Activated T-cell treated with anti-CD3 and anti-CD28 coated beads for 24 hours (primary cell): ENCODE measurements around the gene FKBP15.
"Not testable (repeated sequence)": the region's sequence is repeated elsewhere in the genome, so short reads cannot be mapped to it uniquely, and the experiment has no call there.

Source experiments
- DNase-seq: peaks from one replicate; pipeline ENCODE4 v3.0.0-alpha.2; 2020; ENCODE audit warnings: low read depth

The FKBP15 gene

GRCh38 chr9:113221003-113221799 lies at the start of gene FKBP15, which contains the start of gene SLC31A1:
TSS of gene FKBP15 (minus strand) at chr9:113221277. CDS start at chr9:113221243, 34 bp downstream.
TSS of gene SLC31A1 (plus strand) at chr9:113221544. CDS start at chr9:113256149, 34,605 bp downstream.
- peak; percentile 96 for DNase-seq

- DNase-seq, result no peak
Observed at GRCh38 chr9:113269871-113270270, 48.8 kb upstream of the FKBP15 start.

GRCh38 chr9:113269355-113269754 lies 48.3 kb upstream of the FKBP15 start:
- DNase-seq, result no peak

GRCh38 chr9:113267911-113268566 lies 47.0 kb upstream of the FKBP15 start:
- DNase-seq, result no peak

GRCh38 chr9:113266174-113266573 lies 45.1 kb upstream of the FKBP15 start:
- no peak for DNase-seq

GRCh38 chr9:113261917-113262671 lies 41.0 kb upstream of the FKBP15 start:
- no peak for DNase-seq

- DNase-seq, result no peak
Observed at GRCh38 chr9:113258282-113258681, 37.2 kb upstream of the FKBP15 start.

GRCh38 chr9:113257863-113258262 lies 36.8 kb upstream of the FKBP15 start:
- DNase-seq, result no peak

GRCh38 chr9:113255438-113255837 lies 34.4 kb upstream of the FKBP15 start:
- DNase-seq, result no peak

GRCh38 chr9:113254991-113255390 lies 33.9 kb upstream of the FKBP15 start:
- DNase-seq, result no peak

GRCh38 chr9:113250807-113251206 lies 29.7 kb upstream of the FKBP15 start:
- no peak for DNase-seq

GRCh38 chr9:113249661-113250060 lies 28.6 kb upstream of the FKBP15 start:
- not testable (repeated sequence) for DNase-seq

GRCh38 chr9:113247640-113248039 lies 26.6 kb upstream of the FKBP15 start:
- DNase-seq, result no peak

- no peak for DNase-seq
Observed at GRCh38 chr9:113246928-113247327, 25.9 kb upstream of the FKBP15 start.

GRCh38 chr9:113245894-113246293 lies 24.8 kb upstream of the FKBP15 start:
- DNase-seq, result no peak

- DNase-seq, result no peak
Observed at GRCh38 chr9:113244556-113244955, 23.5 kb upstream of the FKBP15 start.

- DNase-seq, result no peak
Observed at GRCh38 chr9:113241161-113241560, 20.1 kb upstream of the FKBP15 start.

- no peak for DNase-seq
Observed at GRCh38 chr9:113238859-113239232, 17.8 kb upstream of the FKBP15 start.

GRCh38 chr9:113238202-113238858 lies 17.3 kb upstream of the FKBP15 start:
- DNase-seq, result no peak

GRCh38 chr9:113237026-113237425 lies 15.9 kb upstream of the FKBP15 start:
- no peak for DNase-seq

- not testable (repeated sequence) for DNase-seq
Observed at GRCh38 chr9:113235701-113236255, 14.7 kb upstream of the FKBP15 start.

- no peak for DNase-seq
Observed at GRCh38 chr9:113231701-113232100, 10.6 kb upstream of the FKBP15 start.
